MM.1S (cell line): ENCODE measurements around the gene APOBEC3H.

Experiments
- CTCF ChIP-seq: fragments of 300-600 bp; sonication (generic); IDR thresholded peaks from 2 replicates; pipeline ENCODE4 v1.5.1; 2016; ENCODE audit warnings: antibody characterized with exemption, low read length, mixed read lengths
- EZH2 ChIP-seq: fragments of 300-600 bp; sonication (generic); optimal IDR thresholded peaks from 2 replicates; pipeline ENCODE3; 2017; ENCODE audit warnings: low read depth, mild to moderate bottlenecking, antibody characterized with exemption, low read length, mixed read lengths
- EZH2phosphoT487 ChIP-seq: fragments of 300-600 bp; sonication (generic); IDR thresholded peaks from 2 replicates; pipeline ENCODE4 v1.6.1; 2018; ENCODE audit warnings: antibody characterized with exemption, low read length

GRCh38 chr22:39117585-39118191 is 20.6 kb downstream of the APOBEC3H start:
- peak; percentile 78 for TF ChIP-seq CTCF
- TF ChIP-seq EZH2 = no peak
- no peak for TF ChIP-seq EZH2phosphoT487
